Activated effector memory CD4-positive, alpha-beta T cell treated with Interleukin-2 at 50 U/mL for 16 hours (primary cell): Measurements from ENCODE around the gene CCDC187.

ENCODE experiments used
- DNase-seq: peaks from one replicate; pipeline ENCODE4 v3.0.0-alpha.2; 2020

The CCDC187 gene

DNA sequence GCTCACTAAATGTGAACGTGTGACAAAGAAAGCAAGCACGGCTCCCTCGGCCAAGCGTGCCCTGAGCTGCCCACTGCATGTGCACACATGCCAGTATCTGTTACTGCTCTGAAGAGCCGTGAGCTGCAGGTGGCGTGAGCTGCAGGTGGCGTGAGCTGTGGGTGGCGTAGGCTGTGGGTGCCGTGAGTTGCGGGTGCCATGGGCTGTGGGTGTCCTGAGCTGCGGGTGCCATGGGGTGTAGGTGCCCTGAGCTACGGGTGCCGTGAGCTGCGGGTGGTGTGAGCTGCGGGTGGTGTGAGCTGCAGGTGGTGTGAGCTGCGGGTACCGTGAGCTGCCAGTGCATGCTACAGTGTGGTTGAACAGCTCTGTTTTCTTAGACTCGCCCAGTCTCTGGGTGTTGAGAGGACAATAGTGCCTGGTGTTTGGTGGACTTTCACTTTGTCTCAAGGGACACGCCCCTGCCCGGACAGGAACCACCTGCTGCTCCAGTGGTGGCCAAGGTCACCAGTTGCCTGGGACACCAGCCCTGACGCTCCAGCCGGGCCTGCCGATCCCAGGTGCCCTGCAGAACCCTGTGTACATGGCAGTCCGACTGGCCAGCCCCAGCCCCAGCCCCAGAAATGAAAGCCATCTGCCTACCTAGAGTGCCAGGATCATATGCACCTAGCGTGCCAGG, 6.7 kb downstream of the CCDC187 start:
- no peak for DNase-seq

DNA sequence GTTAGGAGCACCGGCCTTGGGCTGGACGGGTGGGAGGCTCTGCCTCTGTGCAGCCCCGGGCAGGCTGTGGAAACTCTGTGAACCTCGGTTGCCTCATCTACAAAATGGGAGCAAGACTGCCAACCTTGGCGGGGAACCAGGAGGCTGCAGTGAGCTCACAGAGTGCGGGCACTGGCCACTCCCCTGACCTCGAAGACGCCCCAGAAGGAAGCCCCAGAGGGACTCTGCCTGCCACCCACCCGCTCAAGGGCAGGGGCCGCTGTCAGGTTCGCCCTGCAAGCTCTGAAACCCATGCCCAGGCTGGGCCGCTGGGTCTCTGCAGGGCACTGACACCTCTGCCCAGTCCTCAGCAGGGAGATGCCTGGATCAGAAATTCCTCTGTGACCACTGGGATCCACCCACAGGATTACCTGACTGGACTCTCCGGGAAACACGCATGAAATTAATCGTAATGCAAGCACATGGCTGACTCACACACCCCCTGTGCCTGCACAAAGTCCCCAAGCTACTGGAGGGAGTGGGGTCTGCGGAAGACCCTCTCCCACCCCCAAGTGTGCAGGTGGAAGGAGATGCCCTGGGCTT, 7.4 kb downstream of the CCDC187 start:
- DNase-seq = no peak

DNA sequence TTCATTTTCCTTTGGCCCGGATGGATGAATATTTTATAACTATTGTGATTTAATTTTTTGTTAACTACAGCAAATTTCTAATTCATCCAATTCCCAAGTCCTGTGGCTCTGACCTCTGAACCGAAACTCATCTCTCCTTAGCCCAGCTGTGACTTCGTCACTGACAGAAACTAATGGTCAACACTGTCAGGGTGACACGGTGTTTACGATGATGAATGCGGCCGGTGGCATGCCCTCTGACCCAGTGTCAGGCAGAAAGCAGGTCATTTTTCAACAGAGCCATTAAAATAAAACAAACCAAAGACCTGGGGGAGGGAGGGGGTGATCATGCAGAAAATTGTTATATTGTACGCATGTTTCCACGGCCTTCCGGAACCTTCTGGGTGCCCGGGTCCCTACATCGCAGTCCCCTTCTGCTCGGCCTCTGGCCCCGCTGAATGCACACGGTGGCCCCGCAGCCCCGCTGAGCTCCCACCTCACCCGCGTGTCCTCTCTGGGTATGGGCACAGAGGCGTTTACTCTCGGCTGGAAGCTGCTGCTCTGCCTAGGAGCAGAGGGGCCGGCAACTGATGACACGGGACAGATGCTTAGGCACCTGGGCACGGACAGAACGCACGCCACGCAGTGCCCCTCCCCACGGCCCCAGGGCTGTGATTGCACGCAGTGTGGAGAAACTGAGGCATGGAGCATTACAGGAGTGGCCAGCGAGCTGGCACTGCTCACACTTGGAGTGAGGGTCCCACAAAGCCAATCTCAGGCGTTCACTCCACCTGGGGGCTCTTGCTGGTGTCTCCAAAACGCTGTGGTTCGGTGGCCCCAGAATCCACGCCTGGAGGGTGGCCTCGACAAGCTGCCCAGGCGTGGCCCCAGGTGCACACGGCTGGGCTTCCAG, 8.1 kb downstream of the CCDC187 start:
- DNase-seq = no peak

DNA sequence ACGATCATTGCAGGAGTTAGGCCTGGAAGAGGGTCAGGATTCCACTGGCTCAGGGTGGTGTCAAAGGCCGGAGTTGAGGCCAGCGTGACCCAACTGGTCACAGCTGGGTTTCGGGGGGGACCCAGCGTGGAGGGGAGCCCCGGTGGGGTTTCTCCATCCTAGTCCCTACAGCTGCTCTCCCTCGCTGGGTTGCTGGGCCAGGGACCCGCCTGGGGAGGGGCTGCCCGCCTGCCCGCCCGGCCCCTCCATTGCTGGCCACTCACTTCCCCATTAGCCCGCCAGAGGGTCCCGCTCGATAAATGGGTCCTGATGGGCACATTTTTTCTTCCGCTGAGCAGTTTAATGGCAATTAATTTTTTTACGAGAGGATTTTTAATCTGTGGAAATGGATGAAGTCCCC, 8.8 kb downstream of the CCDC187 start:
- DNase-seq = no peak

DNA sequence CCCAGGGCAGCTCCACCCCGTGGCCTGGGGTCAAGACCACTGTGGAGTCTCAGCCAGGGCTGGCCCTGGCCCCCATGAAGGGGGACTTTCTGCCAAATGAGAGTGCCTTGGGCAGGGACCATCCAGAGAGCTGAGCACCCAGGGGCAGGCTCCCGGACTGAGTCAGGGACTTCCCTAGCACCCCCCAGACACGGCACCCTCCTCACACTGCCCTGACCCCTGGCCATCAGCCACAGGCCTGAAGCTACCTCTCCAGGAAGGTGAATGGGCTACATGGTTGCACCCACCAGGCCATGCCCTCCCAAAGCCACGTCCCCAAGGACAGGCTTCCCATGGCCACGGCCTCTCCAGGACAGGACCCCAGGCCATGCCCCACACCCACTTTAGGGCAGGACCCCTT, 9.5 kb downstream of the CCDC187 start:
- no peak for DNase-seq

DNA sequence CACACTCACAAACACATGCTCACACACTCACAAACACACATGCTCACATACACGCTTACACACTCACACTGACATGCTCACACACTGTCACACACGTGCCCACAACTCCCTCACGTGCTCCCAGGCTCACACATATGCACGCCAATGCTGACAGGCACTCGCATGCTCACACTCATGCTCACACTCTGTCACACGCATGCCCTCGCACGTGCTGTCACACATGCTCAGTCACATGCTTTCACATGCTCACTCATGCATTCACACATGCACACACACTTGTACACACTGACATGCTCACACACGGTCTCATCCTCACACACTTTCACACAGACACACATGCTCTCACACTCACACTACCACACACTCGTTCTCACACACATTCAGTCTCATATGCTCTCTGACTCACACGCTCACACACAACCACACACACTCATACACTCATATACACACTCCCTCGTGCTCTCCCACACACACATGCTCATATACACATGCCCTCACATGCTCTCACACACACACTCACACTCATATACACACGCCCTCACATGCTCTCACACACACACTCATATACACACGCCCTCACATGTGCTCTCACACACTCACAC, 10.3 kb downstream of the CCDC187 start:
- DNase-seq = no peak

DNA sequence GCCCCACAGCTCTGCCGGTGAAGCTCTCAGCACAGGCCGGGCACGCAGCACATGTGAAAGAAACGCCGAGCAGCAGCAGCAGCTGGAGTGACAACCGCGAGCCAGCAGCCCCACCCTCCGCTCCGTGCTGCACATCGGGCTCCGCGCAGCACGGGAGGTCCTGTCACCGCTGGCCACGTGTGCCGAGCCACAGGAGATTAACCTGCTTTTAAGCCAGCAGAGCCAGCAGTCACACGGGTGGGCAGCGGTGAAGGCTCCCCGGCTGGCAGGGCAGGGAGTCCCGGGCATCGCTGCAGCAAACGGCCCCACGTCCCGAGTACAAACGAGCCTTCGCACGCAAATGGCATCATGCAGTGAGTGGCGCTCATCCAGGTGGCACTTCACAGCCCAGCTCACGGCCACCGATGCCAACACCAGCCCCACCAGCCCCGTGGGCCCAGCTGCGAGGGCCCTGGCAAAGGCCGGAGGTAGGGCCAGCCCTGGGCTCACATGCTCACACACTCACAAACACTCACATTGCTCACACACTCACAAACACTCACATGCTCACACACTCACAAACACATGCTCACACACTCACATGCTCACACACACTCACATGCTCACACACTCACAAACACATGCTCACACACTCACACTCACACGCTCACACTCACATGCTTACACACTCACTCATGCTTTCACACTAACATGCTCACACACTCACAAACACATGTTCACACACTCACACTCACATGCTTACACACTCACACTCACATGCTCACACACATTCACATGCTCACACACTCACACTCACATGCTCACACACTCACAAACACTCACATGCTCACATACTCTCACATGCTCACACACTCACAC, 11.1 kb downstream of the CCDC187 start:
- DNase-seq = no peak

DNA sequence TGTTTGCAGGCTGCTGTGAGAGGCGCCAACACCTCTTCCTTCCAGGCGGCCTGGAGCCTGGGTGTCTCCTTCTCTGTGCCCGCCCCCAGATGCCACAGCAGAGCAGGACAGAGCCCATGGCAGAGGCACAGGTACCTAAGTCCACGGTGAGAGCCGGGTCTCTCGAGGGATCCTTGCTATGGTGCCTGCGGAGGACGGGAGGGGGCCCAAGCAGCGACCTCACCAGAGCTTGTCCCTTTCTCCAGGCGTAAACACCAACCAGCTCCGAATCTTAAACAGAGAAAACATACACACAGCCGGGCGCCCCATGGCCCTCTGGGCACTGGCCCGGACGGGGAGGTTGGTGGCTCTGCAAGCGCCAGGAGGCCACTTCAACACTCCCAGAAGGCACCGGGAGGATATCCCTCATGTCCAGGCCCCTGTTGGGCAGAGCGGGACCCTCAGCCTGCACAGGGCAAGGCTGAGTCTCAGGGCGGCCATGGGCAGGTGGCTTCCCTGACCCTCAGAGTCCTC, 11.8 kb downstream of the CCDC187 start:
- DNase-seq = no peak

DNA sequence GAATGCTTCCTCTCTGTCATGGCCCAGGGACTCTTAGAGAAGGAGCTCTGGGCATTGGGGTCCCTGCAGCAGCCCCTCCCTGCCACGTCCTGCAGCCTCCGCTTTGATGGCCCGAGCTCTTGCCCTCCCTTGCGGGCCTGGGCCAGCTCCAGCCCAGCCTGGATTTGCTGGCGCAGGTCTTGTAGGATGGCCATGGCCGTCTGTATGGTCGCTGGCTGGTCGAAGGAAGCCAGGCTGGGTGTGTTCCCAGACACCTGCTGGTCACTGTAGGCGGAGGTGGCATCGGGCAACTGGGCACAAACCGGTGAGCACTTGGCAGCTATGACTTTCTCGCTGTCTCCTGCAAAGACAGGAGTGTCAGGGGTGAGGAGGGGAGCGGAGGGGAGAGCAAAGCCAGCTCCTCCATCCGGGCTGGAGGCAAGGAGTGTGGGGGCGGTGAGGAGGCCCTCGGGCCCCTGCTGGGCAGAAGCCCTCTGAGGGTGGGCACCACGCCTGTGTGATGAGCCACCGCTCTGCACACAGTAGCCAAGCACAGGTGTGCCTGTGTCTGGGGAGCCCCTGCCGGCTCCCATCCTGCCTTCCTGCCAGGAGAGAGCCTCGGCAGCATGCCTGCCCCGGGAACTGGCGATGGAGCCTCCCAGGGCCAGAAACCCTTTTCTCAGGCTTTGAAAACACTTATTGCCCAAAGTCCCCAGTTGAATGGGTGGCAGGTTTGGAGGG, 12.4 kb downstream of the CCDC187 start:
- DNase-seq = no peak

DNA sequence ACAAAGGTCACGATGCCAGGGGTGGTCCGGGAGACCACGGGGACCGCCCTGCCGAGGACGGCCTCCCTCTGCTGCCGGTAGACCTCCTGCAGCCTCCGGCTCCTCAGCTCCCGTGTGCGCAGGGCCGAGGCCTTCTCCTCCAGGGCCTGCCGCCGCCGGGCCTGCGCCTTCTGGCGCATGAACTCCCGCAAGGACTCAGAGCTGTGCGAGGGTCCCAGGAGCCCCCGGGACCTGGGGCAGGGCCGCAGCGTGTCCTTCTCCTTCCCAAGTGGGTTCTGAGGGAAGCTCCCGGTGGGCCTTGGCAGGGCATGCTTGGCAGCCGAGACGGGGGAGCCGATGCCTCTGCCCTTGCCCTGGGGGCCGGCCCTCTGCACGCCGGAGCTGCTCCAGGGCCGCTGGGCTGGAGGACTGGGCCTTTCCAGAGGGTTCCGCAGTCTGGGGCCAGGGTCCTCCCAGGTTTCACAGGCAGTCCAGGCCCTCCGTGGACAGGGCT, 13.3 kb downstream of the CCDC187 start:
- DNase-seq = no peak

DNA sequence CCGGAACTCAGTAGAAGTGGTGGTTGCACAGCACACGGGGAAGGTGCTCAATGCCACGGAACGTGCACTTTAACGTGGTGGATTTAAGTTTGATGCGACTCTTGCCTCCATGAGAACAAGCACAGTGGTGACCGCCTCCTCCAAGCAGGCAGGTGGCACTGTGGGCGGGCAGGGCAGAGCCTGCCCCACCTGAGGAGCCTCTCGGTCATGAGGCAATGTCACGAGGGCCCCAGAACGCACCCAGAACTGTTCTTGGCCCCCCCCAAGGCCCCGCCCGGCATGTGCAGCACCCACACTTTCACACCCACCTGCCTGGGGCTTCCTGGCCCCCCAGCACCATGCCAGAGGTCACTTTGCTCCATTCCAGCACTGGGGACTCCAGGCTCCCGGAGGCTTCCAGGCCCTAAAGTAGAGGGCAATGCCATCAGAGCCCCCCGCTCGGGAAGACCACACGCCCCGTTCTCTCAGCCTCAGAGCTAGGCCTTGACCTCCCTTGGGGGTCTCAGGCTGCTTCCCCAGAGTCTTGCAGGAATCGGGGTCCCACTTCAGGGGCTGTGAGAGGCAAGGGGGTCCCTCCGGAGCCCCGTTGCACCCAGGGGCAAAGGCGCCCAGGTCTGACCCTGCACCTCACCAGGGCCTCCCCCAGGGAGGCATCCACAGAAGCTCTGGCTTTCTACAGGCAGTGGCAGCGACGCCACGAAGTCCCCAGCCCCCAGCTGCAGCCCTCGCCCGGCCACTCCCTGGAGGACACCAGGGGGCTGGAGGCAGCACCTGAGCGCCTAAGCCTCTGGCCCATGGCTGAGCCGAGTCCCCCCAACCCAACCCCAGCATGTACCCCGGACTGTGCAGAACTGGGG, 14.0 kb downstream of the CCDC187 start:
- DNase-seq = no peak

DNA sequence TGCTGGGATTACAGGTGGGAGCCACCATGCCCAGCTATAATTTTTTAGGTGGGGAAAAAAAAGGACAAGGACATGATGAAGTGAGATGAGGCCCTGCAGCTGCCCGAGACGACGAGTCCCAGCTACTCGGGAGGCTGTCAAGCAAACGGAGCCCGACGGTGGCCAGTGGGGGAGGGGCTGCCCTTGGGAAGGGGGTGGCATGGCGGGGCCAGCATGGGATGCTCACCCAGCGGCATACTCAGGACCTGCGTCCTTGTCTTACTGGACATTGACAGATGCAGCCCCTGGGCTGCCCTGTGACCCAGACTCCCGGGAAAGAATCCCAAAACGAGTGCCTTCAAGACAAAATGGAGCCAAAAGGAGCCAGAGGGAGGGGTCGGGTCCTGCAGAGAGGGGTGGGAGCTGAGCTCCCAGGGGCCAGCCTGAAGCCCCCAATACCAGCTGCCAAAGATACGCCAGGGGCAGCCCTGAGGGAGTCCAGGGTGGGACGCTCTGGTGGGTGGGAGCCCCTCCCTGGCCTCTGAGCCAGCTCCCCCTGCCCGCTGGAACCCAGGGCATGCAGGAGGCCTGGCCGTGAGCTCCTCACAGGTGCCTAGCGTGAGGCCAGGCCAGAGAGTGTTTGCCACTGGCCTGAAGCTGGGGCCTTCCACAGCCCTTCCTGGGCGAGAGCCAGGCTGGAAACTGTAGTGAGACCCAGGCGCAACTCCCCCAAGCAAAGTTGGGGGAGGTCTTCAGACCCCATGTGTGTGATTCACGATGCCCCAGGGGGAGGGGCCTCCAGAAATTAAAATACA, 15.7 kb downstream of the CCDC187 start:
- DNase-seq = no peak

DNA sequence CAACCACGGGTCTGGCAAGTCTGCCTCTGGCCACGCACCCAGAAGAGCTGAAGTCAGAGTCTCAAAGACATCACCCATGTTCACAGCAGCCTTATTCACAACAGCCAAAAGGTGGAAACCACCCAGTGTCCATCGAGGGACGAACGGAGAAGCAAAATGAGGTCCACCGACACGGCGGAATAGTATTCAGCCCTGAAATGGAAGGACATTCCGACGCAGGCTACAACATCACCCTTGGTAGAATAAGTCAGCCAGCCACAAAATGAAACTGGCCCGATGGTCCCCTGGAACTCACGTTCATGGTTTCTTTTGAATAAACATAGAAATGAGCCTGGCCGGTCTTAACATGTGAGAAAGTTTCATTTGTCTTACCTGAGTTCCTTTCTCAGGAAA, 16.9 kb downstream of the CCDC187 start:
- DNase-seq = no peak

DNA sequence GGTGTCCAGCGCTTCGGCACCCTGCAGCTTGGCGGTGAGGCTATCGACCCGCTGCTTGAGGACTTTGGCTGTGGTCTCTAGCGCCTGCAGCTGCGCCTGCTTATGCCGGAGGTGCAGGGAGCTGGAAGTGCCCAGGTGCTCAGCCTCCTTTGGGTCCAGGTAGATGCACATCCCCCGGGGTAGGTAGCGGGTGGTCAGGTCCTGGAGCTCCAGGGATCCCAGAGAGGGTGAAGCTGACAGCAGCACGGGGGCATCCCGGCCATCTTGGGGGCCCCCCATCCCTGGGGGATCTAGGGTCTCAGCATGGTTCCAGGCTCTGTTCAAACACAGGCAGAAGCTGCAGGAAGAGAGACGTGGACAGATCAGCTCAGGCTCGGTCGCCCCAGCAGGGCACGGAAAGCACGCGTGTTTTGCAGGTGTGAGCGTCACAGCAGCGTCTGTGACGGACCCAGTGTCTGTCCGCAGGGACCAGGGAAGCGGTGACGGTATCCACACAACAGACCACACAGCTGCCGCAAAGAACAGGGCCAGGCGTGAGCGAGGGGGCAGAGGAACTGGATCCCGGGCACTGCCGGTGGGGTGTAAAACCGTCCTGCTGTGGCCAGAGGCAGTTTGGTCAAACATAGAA, 17.4 kb downstream of the CCDC187 start:
- no peak for DNase-seq

DNA sequence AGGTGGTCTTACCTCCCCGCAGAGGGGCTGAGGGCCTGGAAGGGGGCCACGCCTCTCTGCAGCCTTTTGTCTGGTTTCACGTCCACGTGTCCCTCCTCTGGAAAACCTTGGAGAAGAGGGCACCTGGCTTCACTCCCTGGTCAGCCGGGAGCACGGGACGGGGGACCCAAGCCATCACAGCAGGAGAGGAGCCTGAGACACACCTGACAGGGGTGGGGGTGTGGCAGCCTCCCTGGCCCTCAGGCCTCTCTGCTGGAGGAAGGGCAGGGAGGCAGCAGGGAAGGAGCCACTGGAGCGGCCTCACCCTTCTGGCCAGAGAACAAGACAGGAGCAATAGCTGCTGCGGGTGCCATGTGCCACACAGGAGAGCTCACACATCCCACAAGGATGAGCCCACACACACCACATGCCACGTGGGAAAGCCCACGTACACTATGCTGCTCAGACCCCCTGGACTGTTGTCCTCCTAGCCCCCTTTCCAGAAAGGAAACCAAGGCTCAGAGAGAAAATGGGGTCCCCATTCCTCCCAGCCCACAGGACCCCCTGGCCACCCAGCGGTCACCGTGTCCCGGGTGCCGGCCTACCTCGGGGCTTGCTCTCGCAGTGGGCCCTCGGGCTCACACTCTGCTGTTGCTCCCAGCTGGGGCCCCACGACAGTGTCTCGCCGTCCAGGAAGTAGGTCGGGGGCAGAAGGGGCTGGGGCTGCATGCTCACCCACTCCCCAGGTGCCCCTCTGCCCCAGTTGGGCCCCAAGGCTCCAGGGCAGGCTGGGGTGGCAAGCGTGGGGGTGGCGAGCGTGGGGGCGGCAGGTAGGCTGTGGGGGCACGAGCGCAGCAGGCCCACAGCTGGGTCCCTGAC, 18.2 kb downstream of the CCDC187 start:
- no peak for DNase-seq

DNA sequence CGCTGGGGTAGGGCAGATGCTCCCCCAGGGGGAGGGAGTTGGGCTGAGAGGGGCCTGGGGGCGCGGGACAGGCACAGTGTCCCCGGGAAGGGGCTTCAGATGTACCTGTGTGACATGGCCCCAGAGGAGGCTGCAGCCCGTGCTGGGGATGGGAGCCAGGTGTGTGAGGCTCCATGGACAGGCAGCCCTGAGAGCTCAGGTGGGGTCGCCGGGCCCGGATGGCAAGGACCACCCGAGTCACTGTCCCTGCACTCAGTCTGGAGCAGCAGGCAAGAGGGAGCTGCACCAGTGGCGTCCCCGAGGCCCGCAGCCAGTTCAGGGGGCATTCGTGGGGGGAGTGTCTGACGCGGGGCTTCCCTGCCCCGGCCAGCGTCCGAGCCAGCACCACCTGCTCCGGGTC, 18.9 kb downstream of the CCDC187 start:
- no peak for DNase-seq

DNA sequence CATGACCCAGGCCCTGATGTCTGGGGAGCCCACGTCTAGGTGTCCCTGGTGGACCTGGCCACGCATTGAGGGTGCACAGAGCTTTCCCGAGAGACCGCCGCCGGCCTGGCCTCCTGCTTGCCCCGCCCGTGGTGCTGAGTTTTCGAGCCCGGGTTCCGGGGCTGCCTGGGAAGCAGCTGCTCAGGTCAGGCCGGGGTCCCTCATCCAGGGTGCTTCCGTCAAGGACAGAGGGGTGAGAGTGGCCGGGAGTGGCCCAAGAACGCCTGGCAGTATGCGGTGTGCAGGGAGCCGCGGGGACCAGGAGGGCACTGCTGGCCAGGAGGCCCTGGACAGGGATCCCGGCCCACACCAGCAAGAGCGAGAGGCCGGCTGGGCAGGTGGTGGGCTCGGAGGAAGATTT, 19.6 kb downstream of the CCDC187 start:
- DNase-seq = no peak
